Measurements from ENCODE around the gene SLC9A9.
A peak's percentile ranks its signal among the peaks of the same experiment; 100 is the strongest.

Gene SLC9A9

GRCh38 chr3:143652118-143652517 is 196.2 kb downstream of the SLC9A9 start:
- no peak for TF ChIP-seq CTCF (IDR thresholded peaks at IDR 0.05; ENCODE audit: low read depth, low read length)
- H3K4me3 ChIP-seq (replicated peaks in 1 of 2; ENCODE audit: low read depth in 2 of 2, low read length in 2 of 2), result no peak overlapping the region
- DNase-seq (ENCODE audit: low read depth in 2 of 2), result no peak

DNA sequence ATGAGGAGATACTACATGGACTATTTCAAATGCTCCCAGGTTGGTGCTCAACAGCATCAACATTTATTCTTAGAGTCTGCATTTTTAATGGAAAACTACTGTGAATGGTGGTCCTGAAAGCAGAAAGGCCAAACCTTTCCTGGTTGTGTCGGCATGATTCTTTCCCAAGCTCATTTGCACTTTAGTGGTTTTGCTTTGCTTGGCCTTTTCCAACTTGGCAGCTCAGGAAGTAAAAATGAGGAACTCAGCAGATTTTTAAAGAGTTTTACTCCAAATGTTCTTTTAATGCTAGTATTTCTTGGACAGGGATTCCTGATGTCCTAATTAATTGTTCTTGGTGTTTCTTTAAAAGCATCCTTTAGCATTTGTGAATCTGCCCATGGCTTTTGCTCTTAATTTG is 197.4 kb downstream of the SLC9A9 start:
- no peak for DNase-seq (ENCODE audit: low read depth in 2 of 2)
- H3K4me3 ChIP-seq (replicated peaks in 1 of 2; ENCODE audit: low read depth in 2 of 2, low read length in 2 of 2), result no peak overlapping the region
- no peak for TF ChIP-seq CTCF (IDR thresholded peaks at IDR 0.05; ENCODE audit: low read depth, low read length)

DNA sequence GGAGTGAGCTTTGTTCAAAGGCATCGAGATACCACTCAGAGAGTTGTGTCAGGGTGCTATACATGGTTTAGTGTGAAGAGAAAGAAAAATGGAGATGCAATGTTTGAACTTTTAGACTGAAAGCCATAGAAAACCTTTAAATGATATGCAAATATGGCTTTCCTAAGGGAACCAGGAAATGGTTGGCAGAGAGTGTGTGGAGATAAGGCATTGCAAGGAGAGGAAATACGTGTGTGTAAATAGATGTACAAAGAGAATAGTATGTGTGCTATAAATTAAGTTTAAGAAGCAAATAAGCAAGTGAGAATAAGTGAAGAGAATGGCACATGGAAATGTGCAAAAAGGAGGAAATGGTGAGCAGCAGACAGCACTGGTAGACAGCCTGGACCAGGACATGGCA is 198.1 kb downstream of the SLC9A9 start:
- no peak overlapping the region for H3K4me3 ChIP-seq (replicated peaks in 1 of 2; ENCODE audit: low read depth in 2 of 2, low read length in 2 of 2)
- no peak for TF ChIP-seq CTCF (IDR thresholded peaks at IDR 0.05; ENCODE audit: low read depth, low read length)
- no peak for DNase-seq (ENCODE audit: low read depth in 2 of 2)

GRCh38 chr3:143648708-143649107 is 199.6 kb downstream of the SLC9A9 start:
- peak; percentile 33 for TF ChIP-seq CTCF (IDR thresholded peaks at IDR 0.05; ENCODE audit: low read depth, low read length)
- DNase-seq (ENCODE audit: low read depth in 2 of 2), result peak in 1 of 2 donors; percentile 33
- no peak overlapping the region for H3K4me3 ChIP-seq (replicated peaks in 1 of 2; ENCODE audit: low read depth in 2 of 2, low read length in 2 of 2)

- no peak for TF ChIP-seq CTCF (IDR thresholded peaks at IDR 0.05; ENCODE audit: low read depth, low read length)
- no peak for DNase-seq (ENCODE audit: low read depth in 2 of 2)
- no peak overlapping the region for H3K4me3 ChIP-seq (replicated peaks in 1 of 2; ENCODE audit: low read depth in 2 of 2, low read length in 2 of 2)
Observed at GRCh38 chr3:143648218-143648617, 200.1 kb downstream of the SLC9A9 start.

- DNase-seq (ENCODE audit: low read depth in 2 of 2), result peak; percentile 93 to 94
- peak; percentile 69 for TF ChIP-seq CTCF (IDR thresholded peaks at IDR 0.05; ENCODE audit: low read depth, low read length)
- no peak overlapping the region for H3K4me3 ChIP-seq (replicated peaks in 1 of 2; ENCODE audit: low read depth in 2 of 2, low read length in 2 of 2)
Observed at GRCh38 chr3:143644370-143645089, 203.7 kb downstream of the SLC9A9 start.

DNA sequence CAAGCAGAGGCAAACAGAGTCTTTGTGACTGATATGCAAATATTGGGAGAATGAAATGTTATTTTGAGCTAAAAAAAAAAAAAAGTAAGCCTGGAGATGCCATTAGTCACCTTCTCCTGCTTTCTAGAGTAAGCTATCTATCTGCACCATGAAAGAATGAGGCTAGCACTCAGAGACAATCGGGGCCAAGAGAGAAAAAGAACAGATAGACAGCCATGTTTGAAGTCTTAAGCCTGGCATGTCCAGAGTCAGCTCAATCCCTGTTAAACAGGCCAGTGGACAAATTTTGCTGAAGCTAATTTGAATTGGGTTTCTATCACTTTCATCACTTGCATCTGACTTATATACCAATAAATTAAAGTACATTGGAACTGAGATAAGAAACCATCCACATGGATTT is 204.4 kb downstream of the SLC9A9 start:
- no peak overlapping the region for H3K4me3 ChIP-seq (replicated peaks in 1 of 2; ENCODE audit: low read depth in 2 of 2, low read length in 2 of 2)
- TF ChIP-seq CTCF (IDR thresholded peaks at IDR 0.05; ENCODE audit: low read depth, low read length), result no peak
- peak in 1 of 2 donors; percentile 32 for DNase-seq (ENCODE audit: low read depth in 2 of 2)
